GM21737 (cell line): ENCODE data around the gene FGG.
"Not testable (repeated sequence)": the region's sequence is repeated elsewhere in the genome, so short reads cannot be mapped to it uniquely, and the experiment has no call there.

Experiments
- ATAC-seq: cut with Tn5 transposase; IDR thresholded peaks from one replicate; pipeline ENCODE4 v1.9.1; 2021; ENCODE audit warnings: mild to moderate bottlenecking, moderate library complexity; ENCODE audit not compliant: unreplicated experiment

The FGG gene

DNA sequence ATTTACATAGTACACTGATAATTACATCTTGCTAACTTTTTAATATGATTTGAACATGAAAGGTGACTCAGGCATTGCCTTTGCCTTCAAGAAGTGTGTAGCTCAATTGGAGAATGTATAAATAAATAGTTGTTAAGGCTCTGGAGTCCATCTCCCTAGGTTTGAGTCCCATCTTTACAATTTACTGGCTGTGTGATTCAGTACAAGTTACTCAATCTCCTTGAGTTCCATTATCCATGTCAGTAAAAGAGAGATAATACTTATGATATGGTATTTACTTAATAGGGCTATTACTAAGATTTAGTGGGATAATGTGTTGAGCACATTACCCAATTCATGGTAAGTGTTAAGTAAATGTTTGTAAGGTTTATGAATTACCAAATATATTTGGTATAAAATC, 1.9 kb upstream of the FGG start:
- no peak for ATAC-seq

DNA sequence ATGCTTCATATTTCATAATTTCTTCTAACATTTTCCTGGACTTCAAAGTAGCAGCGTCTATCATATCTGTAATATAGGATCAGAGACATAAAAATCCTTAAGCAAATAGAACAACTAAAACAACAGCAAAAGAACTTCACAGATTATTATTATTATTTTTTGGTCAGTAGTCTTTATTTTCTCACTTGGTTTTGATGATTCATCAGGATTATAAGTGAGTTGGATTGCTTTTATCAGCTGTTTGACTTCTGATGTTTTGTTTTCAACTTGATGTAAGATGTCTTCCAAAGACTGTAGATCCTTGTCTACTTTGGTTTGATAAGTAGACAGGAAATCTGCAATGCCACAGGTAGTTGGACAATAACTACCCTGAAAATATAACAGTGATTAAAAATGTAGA, 623 bp downstream of the FGG start:
- ATAC-seq, result no peak

DNA sequence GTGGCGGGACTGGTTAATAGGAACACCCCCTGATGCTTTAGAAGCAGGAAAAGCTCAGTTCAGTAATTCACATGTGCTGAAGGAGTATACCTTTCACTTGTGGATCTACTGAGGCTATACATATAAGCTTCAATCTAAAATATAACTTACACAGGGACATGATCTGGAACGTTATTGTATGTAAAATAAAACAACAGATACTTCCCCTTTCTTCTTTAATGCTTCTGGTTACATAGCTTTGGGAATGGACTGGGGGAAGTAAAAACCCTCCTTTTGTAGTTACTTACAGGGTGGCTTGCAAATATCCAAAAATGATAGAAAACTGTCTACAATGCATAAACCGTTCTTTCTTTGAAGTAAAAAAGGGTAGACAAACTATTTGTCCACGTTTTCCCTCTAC, 1.9 kb downstream of the FGG start:
- ATAC-seq, result no peak

DNA sequence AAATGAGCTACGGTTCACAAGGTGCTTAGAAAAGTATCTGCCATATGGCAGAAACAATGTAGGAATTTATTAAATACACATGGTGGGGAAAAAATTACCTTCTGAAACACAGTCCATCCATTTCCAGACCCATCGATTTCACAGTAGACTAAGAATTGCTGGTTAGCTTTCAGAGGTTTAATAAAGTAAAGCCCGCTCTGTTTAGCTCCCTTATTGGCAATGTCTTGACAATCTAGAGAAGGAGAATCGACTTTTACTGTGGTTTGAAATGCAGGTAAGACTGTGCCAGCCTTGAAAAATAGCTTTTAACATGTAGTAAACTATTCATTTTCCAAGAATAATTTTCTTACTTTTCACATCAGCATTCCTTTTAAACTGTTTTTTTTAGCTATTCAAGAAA, 2.9 kb downstream of the FGG start:
- ATAC-seq, result no peak

DNA sequence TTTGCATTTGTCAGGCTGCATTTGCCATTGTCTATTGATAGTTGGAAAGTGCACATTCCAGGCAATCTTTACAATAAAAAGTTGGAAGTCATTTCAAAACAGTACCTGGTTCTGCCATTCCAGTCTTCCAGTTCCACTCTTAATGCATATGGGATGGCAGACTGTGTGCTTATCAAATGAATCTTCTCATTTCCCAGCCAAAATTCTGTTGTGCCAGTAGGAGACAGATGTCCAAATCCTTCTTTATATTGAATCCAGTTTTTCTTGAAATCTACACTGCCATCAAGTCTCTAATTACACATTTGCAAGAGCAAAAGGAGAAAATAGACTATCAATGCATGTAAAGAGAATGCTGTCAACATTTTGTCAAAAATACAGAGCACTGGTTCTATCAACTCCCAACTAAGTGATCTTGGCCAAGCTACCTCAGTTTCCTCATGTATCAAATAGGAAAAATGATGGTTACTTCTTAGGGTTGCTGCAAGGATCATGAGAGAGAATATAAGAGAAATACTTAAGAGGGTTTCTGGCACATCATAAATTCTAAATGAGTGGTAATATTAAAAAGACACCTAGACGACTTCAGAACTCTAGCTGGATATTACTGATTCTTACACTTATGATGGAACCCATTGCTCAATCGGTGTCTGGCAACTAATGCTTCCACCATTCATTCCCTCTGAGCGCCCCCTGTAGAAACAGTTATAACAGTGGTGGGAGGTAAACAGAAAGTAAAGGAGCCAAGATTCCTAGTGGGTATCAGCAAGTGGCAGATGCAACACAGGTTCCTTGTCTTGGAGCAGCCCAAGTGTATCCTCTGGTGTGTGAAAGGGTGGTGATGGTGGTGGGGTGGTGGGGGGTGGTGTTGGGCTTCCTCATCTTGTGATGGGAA, 3.8 kb downstream of the FGG start:
- no peak for ATAC-seq

DNA sequence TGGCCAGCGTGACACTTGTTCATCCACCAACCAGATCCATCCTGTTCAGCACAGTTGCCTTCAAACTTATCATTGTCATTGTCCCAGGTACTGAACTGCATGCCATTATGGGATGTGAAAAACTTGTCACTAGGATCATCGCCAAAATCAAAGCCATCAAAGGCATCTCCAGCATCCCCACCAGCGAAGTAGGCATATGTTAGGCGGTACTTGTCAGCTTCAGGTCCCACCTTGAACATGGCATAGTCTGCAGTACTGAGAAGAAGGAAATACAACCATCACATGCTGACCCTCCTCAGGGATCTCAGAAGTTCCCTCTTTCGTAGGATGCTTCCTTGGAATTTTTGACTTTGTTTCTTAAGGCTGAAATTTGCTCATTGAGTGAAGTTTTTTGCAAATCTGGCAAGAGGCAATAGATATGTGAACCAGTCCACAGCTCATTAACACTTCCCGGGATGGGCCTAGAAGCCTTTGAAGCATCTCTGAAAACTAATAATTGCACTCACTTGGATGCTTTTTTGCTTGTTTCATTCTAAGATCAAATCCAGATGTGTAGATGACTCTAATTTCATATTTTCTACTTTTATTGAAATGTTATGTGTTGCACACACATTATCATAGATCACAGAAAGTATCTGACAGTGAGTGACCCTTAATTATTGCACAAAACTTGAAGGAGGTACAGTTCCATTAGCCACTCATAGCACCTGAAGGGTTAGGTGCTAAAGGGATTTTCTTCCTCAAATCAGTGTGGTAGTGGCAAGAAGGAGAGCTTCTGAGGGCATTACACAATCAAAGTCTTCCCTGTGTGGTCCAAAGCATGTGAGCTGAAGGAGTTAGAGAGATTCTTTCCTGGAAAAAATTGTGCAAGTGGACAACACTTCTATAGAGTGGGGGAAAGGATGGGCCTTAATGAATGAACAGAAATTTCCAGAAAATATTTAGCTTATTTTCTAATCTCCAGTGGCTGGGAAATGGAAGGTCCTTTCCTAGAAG, 5.4 kb downstream of the FGG start:
- ATAC-seq, result no peak

DNA sequence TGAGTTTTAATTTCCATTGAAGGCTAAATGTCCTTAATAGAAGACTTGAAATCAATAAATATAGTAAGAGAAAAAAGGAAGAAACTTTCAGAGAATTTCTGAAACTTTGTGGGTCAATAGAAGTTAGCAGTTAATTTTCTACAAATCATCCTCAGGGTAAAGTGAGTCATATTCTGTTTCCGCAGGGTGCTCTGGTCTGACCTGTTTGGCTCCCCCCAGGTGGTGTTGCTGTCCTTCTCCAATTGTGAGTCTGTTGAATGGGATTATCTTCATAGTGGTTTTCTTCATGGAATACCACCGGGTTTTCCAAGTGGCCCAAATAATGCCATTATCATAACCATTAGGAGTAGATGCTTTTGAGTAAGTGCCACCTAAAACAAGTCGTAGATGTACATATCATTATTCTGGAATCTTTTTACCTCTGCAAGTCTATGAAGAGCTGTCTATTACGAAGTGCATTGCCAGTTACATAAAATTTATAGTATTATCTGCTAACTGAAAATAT, 7.7 kb downstream of the FGG start:
- no peak for ATAC-seq

DNA sequence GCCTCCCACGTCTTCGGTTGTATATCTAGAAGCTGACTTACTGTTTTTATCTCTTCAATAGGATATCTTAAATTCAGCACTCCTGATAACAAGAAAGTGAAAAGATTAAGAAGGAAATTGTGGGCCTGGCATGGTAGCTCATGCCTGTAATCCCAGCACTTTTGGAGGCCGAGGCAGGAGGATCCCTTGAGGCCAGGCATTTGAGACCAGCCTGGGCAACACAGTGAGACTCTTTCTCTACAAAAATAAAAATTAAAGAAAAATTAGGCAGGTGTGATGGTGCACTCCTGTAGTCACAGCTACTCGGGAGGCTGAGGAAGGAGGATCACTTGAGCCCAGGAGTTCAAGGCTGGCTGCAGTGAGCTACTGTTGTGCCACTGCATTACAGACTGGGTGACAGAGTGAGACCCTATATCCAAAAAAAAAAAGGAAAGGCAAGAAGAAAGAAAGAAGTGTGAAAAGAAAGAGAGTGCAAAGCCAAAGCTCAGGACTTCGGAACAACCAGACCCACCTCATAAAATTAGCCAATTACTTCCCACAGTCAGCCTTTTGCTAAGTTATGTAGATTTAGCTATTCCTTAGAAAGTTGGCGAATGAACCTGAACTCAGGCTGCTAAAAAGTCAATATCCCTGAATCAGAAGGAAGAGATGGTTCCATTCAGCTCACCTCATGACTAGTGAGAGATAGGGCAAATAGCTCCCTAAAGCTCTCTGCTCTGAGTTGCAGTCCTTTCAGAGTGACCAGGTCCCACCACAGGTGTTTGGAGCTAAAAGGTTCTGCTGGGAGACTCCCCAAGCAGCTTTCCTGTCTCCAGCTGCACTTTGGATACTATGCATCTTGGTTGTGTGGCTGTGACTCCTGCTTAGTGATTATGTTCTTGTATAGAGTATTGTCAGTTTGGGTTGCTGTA, 9.2 kb downstream of the FGG start:
- ATAC-seq, result no peak

DNA sequence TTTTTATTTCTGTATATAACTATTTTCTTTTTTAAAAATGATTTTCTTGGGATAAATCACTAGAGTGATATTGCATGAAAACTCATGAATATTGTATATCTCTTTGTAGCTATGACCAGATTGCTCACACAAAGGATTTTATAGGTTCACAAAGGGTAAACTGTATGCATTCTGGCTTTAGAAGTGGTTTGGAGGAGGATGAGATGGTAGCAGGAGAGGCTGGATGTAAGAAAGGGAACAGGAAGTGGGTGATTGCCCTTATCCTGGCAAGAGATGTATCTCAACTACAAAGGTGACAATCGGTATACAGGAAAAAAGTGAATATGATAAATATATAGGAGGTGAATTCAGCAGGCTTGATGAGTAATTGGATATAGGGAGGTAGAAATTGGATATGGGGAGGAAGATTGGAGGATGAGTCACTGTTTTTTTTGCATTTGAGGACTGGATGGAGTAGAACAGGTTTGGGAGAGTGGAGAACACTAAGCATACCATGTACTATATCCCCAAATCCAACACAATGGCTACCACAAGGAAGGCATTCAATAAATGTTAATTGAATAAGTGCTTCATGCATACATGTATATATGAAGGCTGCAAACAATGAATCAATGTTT, 9.9 kb downstream of the FGG start:
- no peak for ATAC-seq

DNA sequence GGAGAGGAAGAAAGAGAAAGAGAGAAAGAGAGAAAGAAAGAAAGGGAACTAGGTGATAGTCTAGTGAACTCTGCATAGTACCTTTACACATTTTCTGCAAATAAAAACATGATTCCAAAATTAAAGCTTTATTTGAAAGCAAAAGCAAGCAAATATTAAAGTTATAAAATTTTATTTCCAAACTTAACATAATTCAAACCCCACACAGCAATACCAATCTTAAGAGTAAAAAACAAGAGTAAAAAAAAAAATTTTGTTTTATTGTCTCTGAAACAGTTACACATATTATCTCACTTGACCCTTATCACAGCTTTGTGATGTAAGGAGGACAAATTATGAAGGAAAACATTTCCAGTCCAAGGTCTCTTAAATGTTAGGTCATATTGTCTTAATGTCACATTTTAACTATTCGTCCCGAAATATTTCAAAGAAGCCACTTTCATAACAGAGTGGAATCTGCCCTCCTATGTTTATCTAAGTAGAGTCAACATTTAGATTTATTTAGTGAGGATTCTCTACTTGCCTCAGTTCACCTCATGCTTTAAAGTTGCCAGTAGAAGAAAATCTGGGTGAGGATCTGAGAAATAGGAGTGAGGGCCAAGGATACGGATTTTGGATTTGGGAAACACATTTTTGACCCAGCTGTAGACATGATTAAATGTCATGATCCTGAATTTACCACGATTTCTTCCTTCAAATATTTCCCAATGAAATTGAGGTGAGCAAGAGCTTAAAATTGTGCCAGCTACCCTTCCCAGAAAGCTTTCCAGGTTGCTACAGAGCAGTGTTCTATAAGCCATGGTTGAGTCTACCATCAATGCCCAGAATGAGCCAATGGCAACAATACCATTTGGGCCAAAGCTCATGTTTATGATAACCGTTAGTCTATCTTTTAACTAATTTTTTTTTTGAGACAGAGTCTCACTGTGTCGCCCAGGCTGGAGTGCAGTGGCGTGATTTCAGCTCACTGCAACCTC, 14.4 kb downstream of the FGG start:
- no peak for ATAC-seq

DNA sequence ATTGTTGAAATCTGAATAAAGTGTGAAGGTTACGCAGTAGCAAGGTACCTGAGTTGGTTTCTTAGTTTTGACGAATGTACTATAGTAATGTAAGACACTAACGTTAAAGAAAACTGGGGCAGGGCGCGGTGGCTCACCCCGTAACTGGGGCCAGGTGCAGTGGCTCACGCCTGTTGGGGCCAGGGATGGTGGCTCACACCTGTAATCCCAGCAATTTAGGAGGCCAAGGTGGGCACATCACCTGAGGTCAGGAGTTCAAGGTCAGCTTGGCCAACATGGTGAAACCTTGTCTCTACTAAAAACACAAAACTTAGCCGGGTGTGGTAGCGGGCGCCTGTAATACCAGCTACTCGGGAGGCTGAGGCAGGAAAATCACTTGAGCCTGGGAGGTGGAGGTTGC, 15.2 kb downstream of the FGG start:
- not testable (repeated sequence) for ATAC-seq

DNA sequence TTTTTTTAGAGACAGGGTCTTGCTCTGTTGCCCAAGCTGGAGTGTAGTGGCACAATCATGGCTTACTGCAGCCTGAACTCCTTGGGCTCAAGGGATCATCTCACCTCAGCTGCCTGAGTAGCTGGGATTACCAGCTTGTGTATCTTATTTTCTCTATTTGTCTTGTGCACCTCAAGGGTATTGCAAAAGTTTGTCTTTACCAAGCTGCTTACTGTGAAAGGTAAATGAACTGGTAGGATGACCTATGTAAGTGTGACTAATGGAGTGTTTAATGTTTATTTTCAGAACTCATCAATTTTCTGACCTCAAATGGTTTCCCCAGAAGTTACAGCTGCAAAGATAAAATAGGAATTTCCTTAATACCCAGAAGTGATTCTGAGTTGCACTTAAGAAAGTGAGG, 16.6 kb downstream of the FGG start:
- no peak for ATAC-seq

DNA sequence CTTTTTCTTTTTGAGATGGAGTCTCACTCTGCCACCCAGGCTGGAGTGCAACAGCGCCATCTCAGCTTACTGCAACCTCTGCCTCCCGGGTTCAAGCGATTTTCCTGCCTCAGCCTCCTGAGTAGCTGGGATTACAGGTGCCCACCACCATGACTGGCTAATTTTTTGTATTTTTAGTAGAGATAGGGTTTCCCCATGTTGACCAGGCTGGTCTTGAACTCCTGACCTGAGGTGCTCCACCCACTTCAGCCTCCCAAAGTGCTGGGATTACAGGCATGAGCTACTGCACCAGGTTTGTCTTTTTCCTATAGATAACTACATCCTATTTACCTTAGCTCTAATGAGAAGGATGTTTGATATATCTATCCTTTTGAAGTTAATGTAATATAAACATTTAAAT, 18.1 kb downstream of the FGG start:
- not testable (repeated sequence) for ATAC-seq

DNA sequence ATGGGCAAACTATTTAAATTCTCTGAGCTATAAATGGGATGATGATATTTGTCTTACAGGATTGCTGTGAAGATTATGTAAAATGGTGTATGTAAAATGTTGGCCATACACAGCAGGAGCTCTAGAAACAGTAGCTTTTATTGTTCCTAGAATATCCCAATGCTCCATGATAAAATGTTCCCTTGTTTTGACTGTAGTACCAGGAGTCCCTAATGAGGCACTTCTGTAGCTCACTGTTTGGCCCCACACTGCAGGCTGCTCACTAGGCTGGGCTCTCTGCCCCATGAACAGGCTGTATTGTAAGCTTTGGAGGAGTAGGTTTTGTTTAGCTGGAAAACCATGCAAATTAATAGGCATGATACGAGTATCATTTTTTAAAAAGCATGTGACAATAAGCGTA, 18.6 kb downstream of the FGG start:
- no peak for ATAC-seq

DNA sequence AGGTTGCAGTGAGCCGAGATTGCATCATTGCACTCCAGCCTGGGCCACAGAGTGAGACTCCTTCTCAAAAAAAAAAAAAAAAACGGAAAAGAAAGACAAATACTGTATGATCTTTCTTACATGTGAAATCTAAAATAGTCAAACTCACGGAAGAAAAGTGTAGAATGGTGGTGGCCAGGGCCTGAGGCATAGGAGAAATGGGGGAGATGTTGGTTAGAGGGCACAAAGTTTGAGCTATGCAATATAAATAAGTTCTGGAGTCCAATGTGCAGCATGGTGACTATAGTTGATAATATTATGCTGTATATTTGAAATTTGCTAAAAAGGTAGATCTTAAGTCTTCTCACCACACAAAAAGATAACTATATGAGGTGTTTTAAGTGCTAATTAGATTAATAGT, 20.6 kb downstream of the FGG start:
- no peak for ATAC-seq

DNA sequence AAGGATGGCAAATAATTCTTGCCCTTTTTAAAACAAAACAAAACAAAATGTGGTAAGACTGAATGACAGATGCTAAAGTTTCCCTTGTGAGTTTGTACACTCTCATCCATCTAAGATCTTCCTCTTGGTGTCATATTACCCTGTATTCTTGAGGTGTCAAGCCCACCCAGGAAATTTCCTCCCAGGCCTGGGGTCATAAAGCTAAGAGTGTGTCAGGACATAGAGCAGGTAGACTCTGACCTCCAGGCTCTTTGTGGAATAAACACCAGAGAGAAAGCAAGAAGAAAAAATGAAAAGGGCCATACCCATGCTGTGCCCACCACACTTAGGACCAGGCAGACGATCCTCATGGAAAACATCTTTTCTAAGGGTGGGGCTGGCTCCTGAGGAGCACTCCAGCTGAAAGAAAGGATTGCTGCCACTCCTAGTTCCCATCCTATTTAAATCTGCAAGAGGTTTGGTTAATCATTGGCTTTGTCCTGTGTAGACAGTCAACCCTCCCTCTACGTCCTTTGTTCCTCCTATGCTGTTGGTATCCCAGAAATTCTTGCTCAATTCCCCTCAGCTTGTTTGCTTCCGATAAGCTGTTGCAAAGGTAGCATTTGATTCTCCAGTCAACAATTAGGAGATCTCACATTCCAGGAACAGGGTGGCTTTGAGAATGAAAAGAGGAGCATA, 22.0 kb downstream of the FGG start, which contains the start of gene FGA:
TSS of gene FGA (minus strand) at position 414 of the 678 bp plus-strand sequence. CDS start at position 359, 55 bp downstream.
- ATAC-seq, result no peak

DNA sequence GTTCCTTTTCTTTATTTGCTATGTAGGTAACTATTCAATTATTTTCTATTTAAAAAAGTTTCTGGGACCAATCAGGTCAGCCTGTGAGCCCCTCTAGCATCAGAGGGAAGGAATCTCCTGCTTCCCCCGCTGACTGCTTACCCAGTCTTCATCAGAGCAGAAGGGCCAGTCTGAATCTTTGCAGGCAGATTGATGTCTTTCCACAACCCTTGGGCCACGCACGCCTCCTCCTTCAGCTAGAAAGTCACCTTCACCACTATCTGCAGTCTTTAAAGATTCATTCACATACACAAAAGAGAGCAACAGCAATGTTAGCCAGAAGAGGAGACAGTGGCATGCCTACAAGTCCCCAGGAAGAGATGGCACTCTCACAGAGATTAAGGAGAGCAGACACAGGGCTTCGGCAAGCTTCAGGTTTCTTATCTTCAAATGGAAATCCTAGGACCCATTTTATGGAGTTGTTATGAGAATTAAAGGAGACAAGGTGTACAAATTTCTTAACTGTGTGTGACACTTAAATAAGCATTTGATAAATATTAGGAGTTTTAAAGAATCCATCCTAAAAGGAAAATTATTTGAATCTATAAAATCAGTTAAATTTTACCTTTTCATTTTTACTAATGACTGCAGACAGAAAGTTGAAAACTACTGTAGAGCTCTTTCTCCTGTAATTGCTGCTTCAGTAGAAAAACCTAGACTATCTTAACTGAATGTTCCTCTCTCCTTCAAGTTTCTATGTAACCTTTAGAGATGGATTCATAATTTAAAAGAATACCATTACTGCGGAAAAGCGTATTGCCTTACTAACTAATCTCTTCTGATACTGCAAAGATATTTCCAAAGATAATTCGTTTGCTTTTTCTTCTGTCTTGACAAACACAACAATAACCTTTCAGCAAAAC, 22.9 kb downstream of the FGG start:
- ATAC-seq, result no peak
